ENCODE measurements around the gene EFHC2. TPM values are rescaled to one million over a fixed set of nuclear protein-coding genes. Genes with fewer than 3 reads are reported as not detected.

EFHC2 gene
- total RNA-seq, 4 donors from 2014 or later: 5.1 to 16.1 (median 8.9) TPM

- no peaks in the 10 kb centered on the region for H3K36me3 ChIP-seq
- no peak for DNase-seq (ENCODE audit: low spot score in 2 of 2)
- TF ChIP-seq EP300 (IDR thresholded peaks at IDR 0.05) (no peak), POLR2AphosphoS5 (IDR thresholded peaks at IDR 0.05) (no peak), POLR2A (IDR thresholded peaks at IDR 0.05) (no peak)
- TF ChIP-seq, protein P1, sequence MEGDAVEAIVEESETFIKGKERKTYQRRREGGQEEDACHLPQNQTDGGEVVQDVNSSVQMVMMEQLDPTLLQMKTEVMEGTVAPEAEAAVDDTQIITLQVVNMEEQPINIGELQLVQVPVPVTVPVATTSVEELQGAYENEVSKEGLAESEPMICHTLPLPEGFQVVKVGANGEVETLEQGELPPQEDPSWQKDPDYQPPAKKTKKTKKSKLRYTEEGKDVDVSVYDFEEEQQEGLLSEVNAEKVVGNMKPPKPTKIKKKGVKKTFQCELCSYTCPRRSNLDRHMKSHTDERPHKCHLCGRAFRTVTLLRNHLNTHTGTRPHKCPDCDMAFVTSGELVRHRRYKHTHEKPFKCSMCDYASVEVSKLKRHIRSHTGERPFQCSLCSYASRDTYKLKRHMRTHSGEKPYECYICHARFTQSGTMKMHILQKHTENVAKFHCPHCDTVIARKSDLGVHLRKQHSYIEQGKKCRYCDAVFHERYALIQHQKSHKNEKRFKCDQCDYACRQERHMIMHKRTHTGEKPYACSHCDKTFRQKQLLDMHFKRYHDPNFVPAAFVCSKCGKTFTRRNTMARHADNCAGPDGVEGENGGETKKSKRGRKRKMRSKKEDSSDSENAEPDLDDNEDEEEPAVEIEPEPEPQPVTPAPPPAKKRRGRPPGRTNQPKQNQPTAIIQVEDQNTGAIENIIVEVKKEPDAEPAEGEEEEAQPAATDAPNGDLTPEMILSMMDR (IDR thresholded peaks at IDR 0.05): no peak
- H3K4me3 ChIP-seq: no peak overlapping the region
- H3K27ac ChIP-seq: no peak overlapping the region
- 71% methylated on average over 4 of the region's 4 CpGs for WGBS
- no peaks in the 10 kb centered on the region for H3K9me3 ChIP-seq
- no peaks in the 10 kb centered on the region for H3K27me3 ChIP-seq
- no peaks in the 10 kb centered on the region for H3K4me1 ChIP-seq
Measured at GRCh38 chrX:44299177-44299576, 44.3 kb downstream of the EFHC2 start.

DNA sequence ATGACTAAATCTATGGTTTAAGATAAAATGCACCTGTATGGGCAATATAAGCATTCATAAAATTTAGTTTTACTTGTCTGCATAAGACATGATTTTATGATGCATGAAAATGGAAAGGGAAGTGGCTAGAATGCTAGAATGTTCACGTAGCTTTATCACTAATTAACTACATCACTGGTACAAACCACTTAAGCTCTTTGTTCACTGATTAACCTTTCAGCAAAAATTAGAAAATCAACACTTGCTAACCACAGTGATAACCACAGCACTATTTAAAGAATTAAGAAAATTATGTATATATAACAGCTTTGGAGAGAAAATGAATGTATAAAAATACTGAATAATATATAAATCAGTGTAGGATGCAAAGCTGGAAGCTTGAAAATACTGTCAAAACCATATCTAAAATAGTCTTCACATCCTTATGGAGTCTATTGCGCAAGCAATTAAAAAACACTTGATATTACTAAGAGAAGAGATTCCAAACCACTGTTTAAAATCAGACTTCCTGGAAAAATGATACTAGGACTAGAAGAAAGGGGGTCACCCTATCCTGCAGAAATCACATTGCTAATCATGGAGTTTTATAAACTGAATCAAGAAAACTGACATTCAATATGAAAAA is 51.9 kb downstream of the EFHC2 start:
- WGBS: 85% methylated on average over 2 of the region's 2 CpGs
- H3K9me3 ChIP-seq: no peaks in the 10 kb centered on the region
- no peak for TF ChIP-seq EP300 (IDR thresholded peaks at IDR 0.05)
- no peak for TF ChIP-seq POLR2AphosphoS5 (IDR thresholded peaks at IDR 0.05)
- TF ChIP-seq, protein P1 (IDR thresholded peaks at IDR 0.05): no peak
- no peak for TF ChIP-seq POLR2A (IDR thresholded peaks at IDR 0.05)
- no peak overlapping the region for H3K4me3 ChIP-seq
- no peaks in the 10 kb centered on the region for H3K36me3 ChIP-seq
- no peaks in the 10 kb centered on the region for H3K4me1 ChIP-seq
- no peak overlapping the region for H3K27ac ChIP-seq
- DNase-seq (ENCODE audit: low spot score in 2 of 2): no peak
- no peaks in the 10 kb centered on the region for H3K27me3 ChIP-seq

DNA sequence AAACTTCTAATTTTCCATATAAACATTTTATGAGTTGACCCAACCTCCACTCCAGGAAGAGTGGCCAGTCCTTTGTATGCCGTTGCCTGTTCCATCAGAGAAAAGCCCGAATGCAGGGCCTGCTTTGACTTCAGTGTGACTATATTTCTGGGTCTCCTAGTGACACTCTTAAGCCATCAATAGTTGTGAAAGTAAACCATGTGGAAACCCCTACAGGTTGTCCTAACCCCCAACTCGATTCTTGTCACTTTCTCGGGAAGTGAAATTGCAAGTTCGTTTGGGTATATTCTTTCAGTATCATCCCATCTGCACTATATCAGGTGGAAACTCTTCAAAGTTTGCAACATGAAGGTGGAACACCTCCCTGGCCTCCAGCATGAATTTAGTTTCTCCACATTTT is 52.8 kb downstream of the EFHC2 start:
- Histone ChIP-seq H3K36me3 (no peaks in the 10 kb centered on the region), H3K9me3 (no peaks in the 10 kb centered on the region), H3K27me3 (no peaks in the 10 kb centered on the region), H3K27ac (no peak overlapping the region), H3K4me1 (no peaks in the 10 kb centered on the region), H3K4me3 (no peak overlapping the region)
- 83% methylated on average over 5 of the region's 5 CpGs for WGBS
- TF ChIP-seq POLR2AphosphoS5 (IDR thresholded peaks at IDR 0.05) (no peak), POLR2A (IDR thresholded peaks at IDR 0.05) (no peak), EP300 (IDR thresholded peaks at IDR 0.05) (no peak)
- TF ChIP-seq, protein P1 (IDR thresholded peaks at IDR 0.05): no peak
- DNase-seq (ENCODE audit: low spot score in 2 of 2): no peak

- no peak for TF ChIP-seq POLR2AphosphoS5 (IDR thresholded peaks at IDR 0.05)
- no peak for TF ChIP-seq POLR2A (IDR thresholded peaks at IDR 0.05)
- TF ChIP-seq EP300 (IDR thresholded peaks at IDR 0.05): no peak
- TF ChIP-seq, protein P1 (IDR thresholded peaks at IDR 0.05): no peak
- WGBS: 86% methylated on average over 10 of the region's 10 CpGs
- Histone ChIP-seq H3K27ac (no peak overlapping the region), H3K27me3 (no peaks in the 10 kb centered on the region), H3K36me3 (no peaks in the 10 kb centered on the region), H3K4me3 (no peak overlapping the region), H3K9me3 (no peaks in the 10 kb centered on the region), H3K4me1 (no peaks in the 10 kb centered on the region)
- no peak for DNase-seq (ENCODE audit: low spot score in 2 of 2)
Measured at GRCh38 chrX:44282753-44283152, 60.7 kb downstream of the EFHC2 start.

DNA sequence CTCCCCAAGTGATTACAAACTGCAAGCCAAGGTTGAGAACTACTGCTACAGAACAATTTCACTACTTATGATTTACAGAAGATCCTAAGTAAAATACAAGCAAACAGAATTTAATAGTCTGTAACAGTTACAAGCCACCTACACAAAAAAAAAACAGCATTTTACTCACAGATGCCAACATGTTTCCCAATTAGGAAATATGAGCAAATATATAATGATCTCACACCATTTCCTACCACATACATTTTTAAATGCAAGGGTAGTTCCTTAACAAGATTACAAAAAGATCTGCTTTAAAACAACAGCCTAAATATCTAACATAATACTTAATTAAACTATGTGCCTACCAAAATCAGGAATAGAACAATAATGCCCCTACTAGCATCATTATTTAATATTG is 63.4 kb downstream of the EFHC2 start:
- Histone ChIP-seq H3K36me3 (no peaks in the 10 kb centered on the region), H3K4me1 (no peaks in the 10 kb centered on the region), H3K4me3 (no peak overlapping the region), H3K27me3 (no peaks in the 10 kb centered on the region), H3K27ac (no peak overlapping the region), H3K9me3 (no peaks in the 10 kb centered on the region)
- no peak for DNase-seq (ENCODE audit: low spot score in 2 of 2)
- TF ChIP-seq, protein P1 (IDR thresholded peaks at IDR 0.05): no peak
- TF ChIP-seq POLR2AphosphoS5 (IDR thresholded peaks at IDR 0.05) (no peak), EP300 (IDR thresholded peaks at IDR 0.05) (no peak), POLR2A (IDR thresholded peaks at IDR 0.05) (no peak)

All from suprapubic skin (tissue), 4 donors.